Epithelial cell of proximal tubule (primary cell): ENCODE results near the gene AOPEP. TPM values are rescaled to one million over a fixed set of nuclear protein-coding genes. Genes with fewer than 3 reads are reported as not detected.

Experiments used
- DNase-seq: peaks from one replicate; pipeline ENCODE4 v3.0.0-alpha.2; 2011; ENCODE audit warnings: low read depth
- H3K4me3 ChIP-seq: 2 replicates; pipeline ENCODE4 v1.5.1; 2011; ENCODE audit warnings: low read depth, mild to moderate bottlenecking, low read length
- total RNA-seq: library from RNA; depleted of rRNA; stranded (reverse); fragments of >200 nt; gene quantifications from 2 replicates; pipeline ENCODE4 v1.2.3, GENCODE V29; 2015
- TF ChIP-seq, protein P1 (sequence below): conservative IDR thresholded peaks from 2 replicates; pipeline ENCODE4 v1.5.1; 2012; ENCODE audit warnings: low read depth, mild to moderate bottlenecking, low read length

AOPEP gene
- total RNA-seq, 1 donor from 2014 or later, result 27.0 TPM

DNA sequence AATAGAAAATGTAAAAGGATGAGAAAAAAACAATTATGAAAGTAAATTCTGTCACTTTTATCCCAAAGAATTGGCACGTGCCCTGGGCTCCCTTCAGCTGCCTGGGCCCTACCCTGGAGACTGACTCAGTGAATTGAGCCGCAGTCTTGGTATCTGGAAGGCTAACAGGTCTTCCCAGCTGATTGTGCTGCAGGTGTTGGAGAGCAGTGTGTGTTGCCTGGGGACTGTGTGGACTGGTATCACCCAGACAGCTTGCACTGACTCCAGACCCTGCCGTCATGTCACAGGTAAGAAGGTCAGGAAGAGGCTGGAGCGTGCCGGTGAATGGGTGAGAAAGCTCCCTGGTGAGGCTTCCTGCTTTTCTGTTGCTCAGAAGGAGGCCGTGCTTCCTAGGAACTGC is 83.3 kb downstream of the AOPEP start:
- no peak overlapping the region for H3K4me3 ChIP-seq
- no peak for DNase-seq

GRCh38 chr9:94811074-94811473 is 84.6 kb downstream of the AOPEP start:
- TF ChIP-seq, protein P1, sequence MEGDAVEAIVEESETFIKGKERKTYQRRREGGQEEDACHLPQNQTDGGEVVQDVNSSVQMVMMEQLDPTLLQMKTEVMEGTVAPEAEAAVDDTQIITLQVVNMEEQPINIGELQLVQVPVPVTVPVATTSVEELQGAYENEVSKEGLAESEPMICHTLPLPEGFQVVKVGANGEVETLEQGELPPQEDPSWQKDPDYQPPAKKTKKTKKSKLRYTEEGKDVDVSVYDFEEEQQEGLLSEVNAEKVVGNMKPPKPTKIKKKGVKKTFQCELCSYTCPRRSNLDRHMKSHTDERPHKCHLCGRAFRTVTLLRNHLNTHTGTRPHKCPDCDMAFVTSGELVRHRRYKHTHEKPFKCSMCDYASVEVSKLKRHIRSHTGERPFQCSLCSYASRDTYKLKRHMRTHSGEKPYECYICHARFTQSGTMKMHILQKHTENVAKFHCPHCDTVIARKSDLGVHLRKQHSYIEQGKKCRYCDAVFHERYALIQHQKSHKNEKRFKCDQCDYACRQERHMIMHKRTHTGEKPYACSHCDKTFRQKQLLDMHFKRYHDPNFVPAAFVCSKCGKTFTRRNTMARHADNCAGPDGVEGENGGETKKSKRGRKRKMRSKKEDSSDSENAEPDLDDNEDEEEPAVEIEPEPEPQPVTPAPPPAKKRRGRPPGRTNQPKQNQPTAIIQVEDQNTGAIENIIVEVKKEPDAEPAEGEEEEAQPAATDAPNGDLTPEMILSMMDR, result no peak
- DNase-seq, result no peak
- H3K4me3 ChIP-seq, result no peak overlapping the region

More for the DNA sequence above, 83.3 kb downstream of the AOPEP start:
- TF ChIP-seq, protein P1, result no peak

DNA sequence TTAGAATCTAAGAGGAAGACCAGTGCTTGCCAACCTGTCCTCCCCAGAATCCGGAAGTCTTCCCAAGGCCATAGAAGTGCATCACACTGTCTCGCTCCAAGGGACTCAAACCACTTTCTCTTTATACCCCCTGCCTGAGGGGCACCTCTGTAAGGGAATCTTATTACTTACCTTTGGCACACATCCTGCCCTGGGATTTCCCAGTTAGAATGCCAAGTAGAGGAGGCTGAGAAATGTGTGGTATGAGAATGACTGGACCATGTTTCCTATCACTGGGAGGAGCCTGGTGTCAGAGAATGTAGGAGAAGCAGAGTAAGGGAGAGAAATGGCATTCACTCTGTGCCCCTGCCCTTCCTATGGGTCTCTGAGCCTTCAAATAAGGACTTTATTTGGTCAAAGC is 85.8 kb downstream of the AOPEP start:
- TF ChIP-seq, protein P1, result no peak
- H3K4me3 ChIP-seq, result no peak overlapping the region
- peak; percentile 97 for DNase-seq

- TF ChIP-seq, protein P1, result no peak
- no peak for DNase-seq
- no peak overlapping the region for H3K4me3 ChIP-seq
These were observed 86.9 kb downstream of the AOPEP start for GRCh38 chr9:94813379-94813778.

DNA sequence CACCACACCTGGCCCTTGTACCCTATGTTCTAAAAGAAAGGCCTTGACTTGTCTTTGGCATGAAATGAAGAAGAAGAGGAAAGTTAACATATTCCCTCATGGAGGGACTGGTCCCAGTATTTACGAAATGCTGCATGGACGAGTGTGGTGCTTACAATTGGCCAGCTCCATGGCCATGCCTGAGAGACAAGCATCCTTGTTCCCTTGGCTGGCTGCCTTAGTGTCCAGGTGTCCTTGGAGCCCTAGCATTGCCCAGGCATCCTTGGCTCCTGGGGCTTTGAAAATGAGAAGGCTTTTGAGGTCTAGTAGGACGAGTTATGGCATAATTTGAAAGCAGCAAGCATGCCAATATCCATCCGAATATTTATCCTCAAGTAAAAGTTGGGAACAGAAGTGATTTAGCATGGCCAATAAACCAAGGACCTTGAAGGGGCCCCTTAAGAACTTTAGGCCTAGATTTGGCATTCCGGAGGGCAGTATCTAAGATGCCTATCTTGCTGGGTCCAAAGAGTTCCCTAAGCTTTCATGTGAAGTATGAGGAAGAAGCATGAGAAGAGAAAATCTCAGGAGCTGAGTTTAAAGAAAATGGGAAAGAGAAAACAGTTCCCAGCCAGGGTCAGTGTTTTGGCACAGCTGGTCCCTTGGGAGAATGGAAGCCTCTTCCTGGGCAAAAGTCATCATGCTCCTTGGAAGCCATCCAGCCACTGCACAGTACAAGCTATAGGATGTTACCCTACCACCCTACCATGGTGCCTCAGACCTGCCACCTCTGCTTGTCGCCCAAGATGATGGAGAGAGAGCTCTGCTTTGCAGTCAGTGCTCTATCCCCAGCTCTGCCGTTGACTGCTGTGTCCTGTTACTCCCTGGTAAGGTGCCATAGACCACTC is 91.0 kb downstream of the AOPEP start:
- DNase-seq, result no peak
- no peak overlapping the region for H3K4me3 ChIP-seq
- TF ChIP-seq, protein P1, result no peak

DNA sequence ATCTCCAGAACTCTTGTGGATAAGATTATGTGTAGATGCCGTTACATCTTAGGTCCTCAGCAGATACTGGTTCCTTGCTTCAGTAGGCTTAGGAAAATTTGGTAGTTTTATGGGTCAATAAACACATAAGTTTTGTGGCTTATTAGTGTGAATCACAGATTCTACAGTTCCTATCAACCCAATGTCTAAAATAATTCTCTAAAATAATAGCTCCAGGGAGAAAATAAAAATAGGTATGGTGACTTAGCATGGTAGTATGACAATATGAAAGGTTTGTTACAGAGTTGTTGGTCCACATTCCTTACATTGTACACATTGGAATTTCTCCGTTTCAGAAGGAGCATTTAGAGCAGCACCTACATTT is 91.7 kb downstream of the AOPEP start:
- no peak overlapping the region for H3K4me3 ChIP-seq
- DNase-seq, result no peak
- TF ChIP-seq, protein P1, result no peak
